Left lobe of liver (tissue), 2 donors: ENCODE measurements around the gene HSP90AA1. TPM values are rescaled to one million over a fixed set of nuclear protein-coding genes. Genes with fewer than 3 reads are reported as not detected.

ENCODE experiments used
- ATAC-seq: fragments of 200-7000 bp; cut with Tn5 transposase; one replicate; pipeline ENCODE4 v1.9.1; 2020; ENCODE audit warnings: mild to moderate bottlenecking, moderate library complexity
- DNase-seq: peaks from one replicate; pipeline ENCODE4 v3.0.0-alpha.2; 2020; ENCODE audit warnings: low spot score
- total RNA-seq: library from RNA; stranded (reverse); gene quantifications from one replicate; pipeline ENCODE4 v1.2.1, GENCODE V29; 2021
- donor health status: DM: no; HTN: no; CAD: no; lungs with moderate emphysema.
- donor health status: DM: no; HTN: yes; CAD: no.

HSP90AA1 gene
- total RNA-seq, 1 donor from 2014 or later: 113 TPM

DNA sequence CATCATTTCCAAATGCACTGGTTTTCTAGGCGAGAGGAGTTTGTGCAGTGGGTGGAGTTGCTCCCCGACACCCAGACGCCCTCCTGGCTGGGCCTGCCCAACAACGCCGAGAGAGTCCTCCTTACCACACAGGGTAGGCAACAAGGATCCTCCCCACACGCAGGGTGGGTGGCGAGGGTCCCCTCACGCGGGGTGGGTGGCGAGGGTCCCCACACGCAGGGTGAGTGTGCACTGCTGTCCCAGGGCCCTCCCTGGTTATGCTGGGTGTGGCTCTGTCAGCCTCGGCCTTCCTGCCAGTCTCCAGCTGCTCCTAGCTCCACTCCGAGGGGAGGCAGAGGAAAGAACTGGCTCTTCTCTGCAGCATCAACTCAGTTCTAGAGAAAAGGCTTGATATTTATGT is 42.3 kb downstream of the HSP90AA1 start:
- DNase-seq (no peak), ATAC-seq (no peak)

GRCh38 chr14:102043251-102044025 is 43.4 kb downstream of the HSP90AA1 start:
- ATAC-seq: no peak
- DNase-seq: no peak

DNA sequence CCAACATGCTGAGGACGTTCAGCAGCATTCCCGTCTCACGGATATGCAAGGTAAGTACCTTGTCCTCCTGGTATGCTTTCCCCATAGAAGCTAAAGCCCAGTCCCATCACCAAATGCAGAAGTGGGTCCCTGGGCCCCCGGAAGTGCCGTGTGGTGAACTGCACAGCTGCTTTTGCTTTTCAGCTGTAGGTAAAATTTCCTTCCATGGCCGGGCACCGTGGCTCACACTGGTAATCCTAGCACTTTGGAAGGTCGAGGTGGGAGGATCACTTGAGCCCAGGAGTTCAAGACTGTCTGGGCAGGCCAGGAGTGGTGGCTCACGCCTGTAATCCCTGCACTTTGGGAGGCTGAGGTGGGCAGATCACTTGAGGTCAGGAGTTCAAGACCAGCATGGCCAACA is 44.1 kb downstream of the HSP90AA1 start:
- no peak for DNase-seq
- no peak for ATAC-seq

- ATAC-seq (no peak), DNase-seq (no peak)
Observed at GRCh38 chr14:102040153-102040552, 46.7 kb downstream of the HSP90AA1 start.

GRCh38 chr14:102039157-102039556 is 47.7 kb downstream of the HSP90AA1 start:
- no peak for DNase-seq
- ATAC-seq: no peak

GRCh38 chr14:102037686-102038085 is 49.2 kb downstream of the HSP90AA1 start:
- ATAC-seq: no peak
- no peak for DNase-seq

GRCh38 chr14:102035914-102036313 is 50.9 kb downstream of the HSP90AA1 start:
- DNase-seq (no peak), ATAC-seq (no peak)

- ATAC-seq (no peak), DNase-seq (no peak)
Observed at GRCh38 chr14:102034301-102034700, 52.5 kb downstream of the HSP90AA1 start.

- DNase-seq (no peak), ATAC-seq (no peak)
Observed at GRCh38 chr14:102033241-102033640, 53.6 kb downstream of the HSP90AA1 start.

Other genes starting within 250 kb of the HSP90AA1 start
- 118 TPM for gene DYNC1H1, start 122.5 kb downstream of the HSP90AA1 start, total RNA-seq
- gene WDR20, start 52.9 kb upstream of the HSP90AA1 start, total RNA-seq: 14.0 TPM
- gene MOK, start 218.1 kb upstream of the HSP90AA1 start, total RNA-seq: 3.2 TPM
- 8.0 TPM for gene ZNF839, start 232.7 kb upstream of the HSP90AA1 start, total RNA-seq